ENCODE data around the gene DMC1.
"Not testable (repeated sequence)": the region's sequence is repeated elsewhere in the genome, so short reads cannot be mapped to it uniquely, and the experiment has no call there.

Gene DMC1

GRCh38 chr22:38471237-38471636, 98.7 kb downstream of the DMC1 start:
- Histone ChIP-seq H3K4me3 (ENCODE audit: low read depth in 1 of 2, low read length in 1 of 2) (no peak overlapping the region), H3K9me3 (no peaks in the 10 kb centered on the region), H3K27ac (no peak overlapping the region), H3K27me3 (peaks cover 34% of the 10 kb centered on the region), H3K4me1 (ENCODE audit: control insufficient read depth in 1 of 2, insufficient read depth in 1 of 2, low read depth in 1 of 2, low read length in 1 of 2) (peaks cover 3 to 6% of the 10 kb centered on the region in 2 experiments), H3K36me3 (no peaks in the 10 kb centered on the region)
- TF ChIP-seq CTCF (IDR thresholded peaks at IDR 0.05) = no peak

- peaks cover 44% of the 10 kb centered on the region for H3K27me3 ChIP-seq
- H3K9me3 ChIP-seq; H3K4me1 ChIP-seq (ENCODE audit: control insufficient read depth in 1 of 2, insufficient read depth in 1 of 2, low read depth in 1 of 2, low read length in 1 of 2); H3K27ac ChIP-seq; H3K4me3 ChIP-seq (ENCODE audit: low read depth in 1 of 2, low read length in 1 of 2); H3K36me3 ChIP-seq: not testable (repeated sequence)
These were observed 99.8 kb downstream of the DMC1 start for GRCh38 chr22:38470179-38470578.

GRCh38 chr22:38469306-38469781, 100.6 kb downstream of the DMC1 start:
- Histone ChIP-seq H3K4me1 (ENCODE audit: control insufficient read depth in 1 of 2, insufficient read depth in 1 of 2, low read depth in 1 of 2, low read length in 1 of 2) (peaks cover 3 to 6% of the 10 kb centered on the region in 2 experiments), H3K9me3 (no peaks in the 10 kb centered on the region), H3K27ac (no peak overlapping the region), H3K27me3 (peaks cover 53% of the 10 kb centered on the region), H3K4me3 (ENCODE audit: low read depth in 1 of 2, low read length in 1 of 2) (no peak overlapping the region), H3K36me3 (no peaks in the 10 kb centered on the region)
- no peak for TF ChIP-seq CTCF (IDR thresholded peaks at IDR 0.05)

Measured in neutrophil (primary cell).